GM23338 (cell line): ENCODE results near the gene HGD. TPM values are rescaled to one million over a fixed set of nuclear protein-coding genes. Genes with fewer than 3 reads are reported as not detected.

Experiments used
- ATAC-seq: fragments of 200-7000 bp; cut with Tn5 transposase; 3 replicates; pipeline ENCODE4 v1.9.1; 2020
- DNase-seq: peaks from one replicate; pipeline ENCODE4 v3.0.0-alpha.2; 2015; ENCODE audit warnings: low spot score
- H2AFZ ChIP-seq: fragments of 200-600 bp; sonication (generic); 2 replicates; pipeline ENCODE4 v1.8.0; 2016; ENCODE audit warnings: antibody characterized with exemption, mild to moderate bottlenecking, moderate library complexity
- H3F3A ChIP-seq: fragments of 200-600 bp; sonication (generic); replicated peaks from 2 replicates; pipeline ENCODE4 v1.8.0; 2017; ENCODE audit warnings: antibody characterized with exemption, mixed run types, low read depth
- H3K27ac ChIP-seq: fragments of 200-600 bp; sonication (generic); 2 replicates; pipeline ENCODE4 v1.6.1; 2016; ENCODE audit warnings: low read depth
- H3K27me3 ChIP-seq: fragments of 200-600 bp; sonication (generic); 2 replicates; pipeline ENCODE4 v1.8.0; 2016; ENCODE audit warnings: mild to moderate bottlenecking, mixed run types, moderate library complexity; ENCODE audit not compliant: insufficient read depth
- H3K36me3 ChIP-seq: fragments of 200-600 bp; sonication (generic); 2 replicates; pipeline ENCODE4 v1.8.0; 2016; ENCODE audit warnings: mild to moderate bottlenecking; ENCODE audit not compliant: insufficient read depth
- H3K4me1 ChIP-seq: fragments of 200-600 bp; sonication (generic); 2 replicates; pipeline ENCODE4 v1.8.0; 2016; ENCODE audit warnings: mild to moderate bottlenecking, moderate library complexity; ENCODE audit not compliant: insufficient read depth
- H3K4me2 ChIP-seq: fragments of 200-600 bp; sonication (generic); 2 replicates; pipeline ENCODE4 v1.7.1; 2017; ENCODE audit warnings: mixed run types
- H3K4me3 ChIP-seq: fragments of 200-600 bp; sonication (generic); 2 replicates; pipeline ENCODE4 v1.6.1; 2016; ENCODE audit warnings: mixed run types
- H3K79me2 ChIP-seq: fragments of 200-600 bp; sonication (generic); replicated peaks from 2 replicates; pipeline ENCODE4 v1.8.0; 2017; ENCODE audit warnings: mild to moderate bottlenecking; ENCODE audit not compliant: insufficient read depth
- H3K9me2 ChIP-seq: fragments of 200-600 bp; sonication (generic); 2 replicates; pipeline ENCODE4 v1.8.0; 2017; ENCODE audit not compliant: insufficient read depth
- H4K20me1 ChIP-seq: fragments of 200-600 bp; sonication (generic); replicated peaks from 2 replicates; pipeline ENCODE4 v1.8.0; 2017; ENCODE audit warnings: mild to moderate bottlenecking; ENCODE audit not compliant: insufficient read depth
- H3K27ac Mint-ChIP-seq: 2 replicates; pipeline ENCODE4 v1.8.0; 2020; ENCODE audit warnings: inconsistent platforms, mild to moderate bottlenecking, moderate library complexity, mixed read lengths
- H3K27me3 Mint-ChIP-seq: 3 replicates; pipeline ENCODE4 v1.8.0; 2022; ENCODE audit warnings: low read depth, mild to moderate bottlenecking, moderate library complexity, mixed read lengths, inconsistent platforms; ENCODE audit not compliant: insufficient read depth, poor library complexity
- H3K36me3 Mint-ChIP-seq: 3 replicates; pipeline ENCODE4 v1.8.0; 2021; ENCODE audit warnings: low read depth, mild to moderate bottlenecking, inconsistent platforms, moderate library complexity, mixed read lengths
- H3K4me1 Mint-ChIP-seq: 3 replicates; pipeline ENCODE4 v1.8.0; 2020; ENCODE audit warnings: mild to moderate bottlenecking, inconsistent platforms, mixed read lengths
- H3K4me3 Mint-ChIP-seq: 3 replicates; pipeline ENCODE4 v1.8.0; 2021; ENCODE audit warnings: moderate library complexity, mild to moderate bottlenecking, inconsistent platforms, mixed read lengths
- H3K9me3 Mint-ChIP-seq: 3 replicates; pipeline ENCODE4 v1.8.0; 2020; ENCODE audit warnings: moderate library complexity, mild to moderate bottlenecking, inconsistent platforms, mixed read lengths
- CREB1 ChIP-seq: fragments of 250-450 bp; sonication (Bioruptor Pico); IDR thresholded peaks from 2 replicates; pipeline ENCODE4 v1.5.0; 2020; ENCODE audit warnings: low read depth, mild to moderate bottlenecking, moderate library complexity
- EZH2 ChIP-seq: fragments of 200-600 bp; sonication (generic); IDR thresholded peaks from one replicate; pipeline ENCODE4 v1.8.0; 2017; ENCODE audit warnings: antibody characterized with exemption, mild to moderate bottlenecking, low read depth; ENCODE audit not compliant: unreplicated experiment
- EZH2phosphoT487 ChIP-seq: fragments of 200-600 bp; sonication (generic); IDR thresholded peaks from one replicate; pipeline ENCODE4 v1.8.1; 2018; ENCODE audit warnings: antibody characterized with exemption; ENCODE audit not compliant: unreplicated experiment
- JUNB ChIP-seq: IDR thresholded peaks from one replicate; pipeline ENCODE4 v1.6.1; 2016; ENCODE audit warnings: antibody characterized with exemption; ENCODE audit not compliant: unreplicated experiment
- NANOG ChIP-seq: IDR thresholded peaks from 2 replicates; pipeline ENCODE4 v1.6.1; 2016; ENCODE audit warnings: antibody characterized with exemption, borderline replicate concordance
- POLR2AphosphoS5 ChIP-seq: IDR thresholded peaks from 2 replicates; pipeline ENCODE4 v1.6.1; 2016; ENCODE audit warnings: antibody characterized with exemption, low read depth
- ZNF462 ChIP-seq: fragments of 250-450 bp; sonication (Bioruptor Pico); IDR thresholded peaks from 2 replicates; pipeline ENCODE4 v1.5.0; 2020; ENCODE audit warnings: mild to moderate bottlenecking, moderate library complexity
- polyA plus RNA-seq: library from polyadenylated mRNA; unstranded; fragments of >200 nt; fragmentation: Nextera tagmentation; extraction: Ambion mirVana; gene quantifications from 2 replicates; pipeline ENCODE4 v1.2.1, GENCODE V29; 2016
- total RNA-seq: library from RNA; depleted of rRNA; stranded (reverse); fragments of >200 nt; shearing (Covaris generic); gene quantifications from 2 replicates; pipeline ENCODE4 v1.2.3, GENCODE V29; 2014

Gene HGD
- total and polyA plus RNA-seq, 2 experiments from 2014 or later: not detected

GRCh38 chr3:120678984-120679383 is 3.1 kb downstream of the HGD start (continued):
- no peak for TF ChIP-seq ZNF462 (CRISPR knock-in tag)

GRCh38 chr3:120678331-120678947 is 3.6 kb downstream of the HGD start:
- H3K4me1 Mint-ChIP-seq: peaks cover 77% of the 10 kb centered on the region
- no peaks in the 10 kb centered on the region for H3K79me2 ChIP-seq
- H3K36me3 ChIP-seq: no peaks in the 10 kb centered on the region
- H3K4me2 ChIP-seq: peak overlapping the region; percentile 48
- DNase-seq (peak; percentile 51), ATAC-seq (peak; percentile 85)
- H3K9me3 Mint-ChIP-seq: peaks cover 9% of the 10 kb centered on the region
- H4K20me1 ChIP-seq: no peaks in the 10 kb centered on the region
- H3K27me3 ChIP-seq: no peaks in the 10 kb centered on the region
- H3K27ac ChIP-seq: peak overlapping the region; percentile 98
- H3K9me2 ChIP-seq: 0 out of 2 replicates have a peak, but pooled peaks cover 6% of the 10 kb centered on the region
- H3K36me3 Mint-ChIP-seq: peaks cover 16% of the 10 kb centered on the region
- peak overlapping the region; percentile 3; the same call in 1 of the 3 replicates for H3K4me3 Mint-ChIP-seq
- H2AFZ ChIP-seq: no peak overlapping the region
- H3K27me3 Mint-ChIP-seq: peaks cover 3% of the 10 kb centered on the region
- peak overlapping the region; percentile 99 for H3K27ac Mint-ChIP-seq
- no peak overlapping the region for H3K4me3 ChIP-seq
- peaks cover 39% of the 10 kb centered on the region for H3K4me1 ChIP-seq
- 0 out of 2 replicates have a peak, but pooled peaks cover 4% of the 10 kb centered on the region for H3F3A ChIP-seq
- TF ChIP-seq POLR2AphosphoS5 (0 out of 2 replicates have a peak, but pooled peaks have one; percentile 26), JUNB (no peak), CREB1 (CRISPR knock-in tag) (0 out of 2 replicates have a peak, but pooled peaks have one; percentile 23), NANOG (no peak), ZNF462 (CRISPR knock-in tag) (peak; percentile 59; the same call in 1 of the 2 replicates), EZH2phosphoT487 (no peak), EZH2 (no peak)
